Uterus (tissue), 4 donors: Measurements from ENCODE around the gene VWA1. TPM values are rescaled to one million over a fixed set of nuclear protein-coding genes. Genes with fewer than 3 reads are reported as not detected.
A peak's percentile ranks its signal among the peaks of the same experiment; 100 is the strongest.

ENCODE experiments used
- DNase-seq, 2 donors: peaks; one replicate each; pipeline ENCODE4 v3.0.0-alpha.2; 2019 to 2020
- H3K27ac ChIP-seq, 2 donors: fragments of 200-600 bp; sonication (generic); 1 replicate in 1 of 2; 2 replicates in 1 of 2; pipeline ENCODE4 v1.5.1; 2016 to 2018
- H3K27me3 ChIP-seq, 2 donors: fragments of 200-600 bp; sonication (generic); one replicate each; pipeline ENCODE4 v1.5.1; 2018 to 2019; ENCODE audit warnings: control low read depth in 1 of 2
- H3K36me3 ChIP-seq, 2 donors: fragments of 200-600 bp; sonication (generic); one replicate each; pipeline ENCODE4 v1.5.1; 2019; ENCODE audit warnings: control low read depth in 1 of 2
- H3K4me1 ChIP-seq, 2 donors: fragments of 200-600 bp; sonication (generic); one replicate each; pipeline ENCODE4 v1.5.1; 2018 to 2019; ENCODE audit warnings: control low read depth in 1 of 2
- H3K4me3 ChIP-seq, 2 donors: fragments of 200-600 bp; sonication (generic); 1 replicate in 1 of 2; 2 replicates in 1 of 2; pipeline ENCODE4 v1.5.1; 2018 to 2019; ENCODE audit warnings: mild to moderate bottlenecking in 1 of 2
- H3K9me3 ChIP-seq, 2 donors: fragments of 200-600 bp; sonication (generic); one replicate each; pipeline ENCODE4 v1.5.1; 2019; ENCODE audit warnings: control low read depth in 1 of 2
- POLR2A ChIP-seq, 2 donors: fragments of 450-650 bp; IDR thresholded peaks; one replicate each; pipeline ENCODE4 v1.6.1; 2016; ENCODE audit warnings: antibody characterized with exemption in 2 of 2, mild to moderate bottlenecking in 1 of 2, moderate library complexity in 1 of 2
- intact Hi-C: fragments of 100-400 bp; cut with DNase I; formaldehyde crosslinking; loops from one replicate; pipeline ENCODE4 v1.15.1; 2023; ENCODE audit warnings: low total_unique reads
- total RNA-seq, 4 donors: library from RNA; depleted of rRNA in 3 of 4; stranded (reverse); fragments of >200 nt in 3 of 4; gene quantifications; one replicate each; pipeline versions ENCODE4 v1.1.0 to v1.2.4, GENCODE V29; 2014 to 2023
- TF ChIP-seq, protein P1 (sequence below), 4 experiments: fragments of 200-600 bp in 2 of 4; fragments of 450-650 bp in 2 of 4; sonication (generic) in 2 of 4; IDR thresholded peaks; one replicate each; pipeline ENCODE4 v1.5.1; 2016 to 2019; ENCODE audit warnings: antibody characterized with exemption in 4 of 4, mild to moderate bottlenecking in 2 of 4, moderate library complexity in 1 of 4
- donor health status: DM: yes; HTN: yes; CAD: no.

Gene VWA1
- total RNA-seq, 4 donors from 2014 or later = 15.6 to 67.1 (median 47.1) TPM

DNA sequence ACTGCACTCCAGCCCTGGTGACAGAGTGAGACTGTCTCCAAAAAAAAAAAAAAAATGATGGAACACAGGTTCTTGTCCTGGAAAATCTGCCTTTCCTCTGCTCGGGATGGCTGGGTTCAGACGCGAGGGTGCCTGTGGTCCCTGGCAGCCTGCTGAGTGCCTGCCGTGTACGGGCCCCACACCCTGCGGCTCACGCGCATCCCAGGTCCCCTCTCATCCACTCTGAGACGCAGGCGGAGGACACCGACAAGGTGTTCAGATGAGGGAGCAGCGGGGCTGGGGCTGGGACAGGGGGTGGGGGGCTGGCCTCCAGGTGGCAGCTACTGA lies 10.1 kb upstream of the VWA1 start:
- Histone ChIP-seq H3K4me1 (peaks cover 1 to 7% of the 10 kb centered on the region in 2 donors), H3K27ac (no peak overlapping the region), H3K4me3 (no peak overlapping the region), H3K9me3 (no peaks in the 10 kb centered on the region), H3K36me3 (no peaks in the 10 kb centered on the region), H3K27me3 (no peaks in the 10 kb centered on the region)
- intact Hi-C loops = no loop called here
- no peak for DNase-seq
- no peak for TF ChIP-seq POLR2A (IDR thresholded peaks at IDR 0.05)
- TF ChIP-seq, protein P1, sequence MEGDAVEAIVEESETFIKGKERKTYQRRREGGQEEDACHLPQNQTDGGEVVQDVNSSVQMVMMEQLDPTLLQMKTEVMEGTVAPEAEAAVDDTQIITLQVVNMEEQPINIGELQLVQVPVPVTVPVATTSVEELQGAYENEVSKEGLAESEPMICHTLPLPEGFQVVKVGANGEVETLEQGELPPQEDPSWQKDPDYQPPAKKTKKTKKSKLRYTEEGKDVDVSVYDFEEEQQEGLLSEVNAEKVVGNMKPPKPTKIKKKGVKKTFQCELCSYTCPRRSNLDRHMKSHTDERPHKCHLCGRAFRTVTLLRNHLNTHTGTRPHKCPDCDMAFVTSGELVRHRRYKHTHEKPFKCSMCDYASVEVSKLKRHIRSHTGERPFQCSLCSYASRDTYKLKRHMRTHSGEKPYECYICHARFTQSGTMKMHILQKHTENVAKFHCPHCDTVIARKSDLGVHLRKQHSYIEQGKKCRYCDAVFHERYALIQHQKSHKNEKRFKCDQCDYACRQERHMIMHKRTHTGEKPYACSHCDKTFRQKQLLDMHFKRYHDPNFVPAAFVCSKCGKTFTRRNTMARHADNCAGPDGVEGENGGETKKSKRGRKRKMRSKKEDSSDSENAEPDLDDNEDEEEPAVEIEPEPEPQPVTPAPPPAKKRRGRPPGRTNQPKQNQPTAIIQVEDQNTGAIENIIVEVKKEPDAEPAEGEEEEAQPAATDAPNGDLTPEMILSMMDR (IDR thresholded peaks at IDR 0.05) = no peak

DNA sequence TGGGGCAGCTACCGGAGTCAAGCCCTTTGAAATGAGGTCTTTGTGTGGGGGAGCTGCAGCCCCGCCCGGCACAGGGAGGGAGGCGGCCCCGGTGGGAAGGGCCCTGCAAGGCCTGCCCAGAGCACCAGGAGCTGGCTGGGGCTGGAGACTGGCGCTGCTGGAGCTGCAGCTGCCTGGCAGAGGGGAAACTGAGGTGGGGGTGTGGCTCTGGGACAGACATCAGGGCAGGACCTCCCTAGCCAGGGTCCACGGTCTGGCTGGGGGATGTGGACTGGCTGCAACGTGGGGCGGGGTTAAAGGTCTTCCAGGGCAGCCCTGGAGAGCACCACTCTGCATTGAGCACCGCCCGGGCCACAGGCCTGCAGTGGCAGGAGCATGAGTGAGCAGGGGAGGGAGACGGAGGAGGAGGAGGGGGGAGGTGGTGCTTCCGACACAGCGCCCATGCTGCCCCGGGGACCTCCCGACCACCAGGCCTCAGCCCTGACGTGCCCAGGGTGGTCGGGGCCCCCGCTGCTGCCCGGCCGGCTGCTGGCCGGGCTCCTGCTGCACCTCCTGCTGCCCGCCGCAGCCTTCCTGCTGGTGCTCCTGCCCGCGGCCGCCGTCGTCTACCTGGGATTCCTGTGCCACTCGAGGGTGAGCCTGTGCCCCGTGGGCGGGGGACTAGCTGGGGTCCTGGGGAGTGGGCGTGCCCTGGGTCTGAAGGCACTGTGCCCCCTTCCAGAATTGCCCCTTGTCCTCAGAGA lies 9.6 kb upstream of the VWA1 start:
- DNase-seq = no peak

DNA sequence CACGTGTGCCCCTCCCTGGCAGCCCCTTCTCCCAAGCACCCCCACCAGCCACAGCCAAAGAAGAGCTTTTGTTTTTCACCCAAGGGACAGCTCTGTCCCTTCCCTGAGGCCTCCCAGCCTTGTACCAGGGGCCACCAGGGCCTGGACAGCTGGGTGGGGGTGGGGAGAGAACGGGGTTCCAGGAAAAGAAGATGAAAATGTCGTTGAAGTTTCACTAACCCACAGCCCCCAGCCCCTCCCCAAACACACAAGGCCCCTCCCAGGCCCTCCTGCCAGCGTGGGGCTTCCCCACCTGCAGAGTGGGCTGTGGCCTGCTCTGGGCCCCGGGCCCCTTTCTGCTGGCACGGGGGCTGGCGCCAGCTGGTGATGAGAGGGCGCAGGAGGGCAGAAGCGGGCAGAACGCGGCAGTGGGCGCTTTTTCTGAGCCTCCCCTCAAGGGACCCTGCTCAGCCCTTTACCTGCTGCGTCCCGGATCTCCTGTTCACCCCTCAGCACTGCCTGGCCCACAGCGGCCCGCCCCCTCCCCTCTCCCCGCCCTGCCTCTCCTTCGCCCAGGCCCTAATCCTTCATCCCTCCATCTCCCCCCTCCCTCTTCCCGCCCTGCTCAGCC lies 8.9 kb upstream of the VWA1 start:
- Histone ChIP-seq H3K4me3 (no peak overlapping the region), H3K27ac (no peak overlapping the region), H3K4me1 (peaks cover 9 to 13% of the 10 kb centered on the region in 2 donors), H3K9me3 (no peaks in the 10 kb centered on the region), H3K36me3 (no peaks in the 10 kb centered on the region), H3K27me3 (no peaks in the 10 kb centered on the region)
- TF ChIP-seq, protein P1 (IDR thresholded peaks at IDR 0.05) = no peak
- TF ChIP-seq POLR2A (IDR thresholded peaks at IDR 0.05) = no peak
- no peak for DNase-seq
- intact Hi-C loops = no loop called here

More for the DNA sequence above, 9.6 kb upstream of the VWA1 start:
- Histone ChIP-seq H3K27ac (no peak overlapping the region), H3K9me3 (no peaks in the 10 kb centered on the region), H3K4me3 (no peak overlapping the region), H3K36me3 (no peaks in the 10 kb centered on the region), H3K4me1 (peaks cover 7 to 9% of the 10 kb centered on the region in 2 donors), H3K27me3 (no peaks in the 10 kb centered on the region)
- TF ChIP-seq POLR2A (IDR thresholded peaks at IDR 0.05) = no peak
- TF ChIP-seq, protein P1 (IDR thresholded peaks at IDR 0.05) = no peak
- intact Hi-C loops = no loop called here

DNA sequence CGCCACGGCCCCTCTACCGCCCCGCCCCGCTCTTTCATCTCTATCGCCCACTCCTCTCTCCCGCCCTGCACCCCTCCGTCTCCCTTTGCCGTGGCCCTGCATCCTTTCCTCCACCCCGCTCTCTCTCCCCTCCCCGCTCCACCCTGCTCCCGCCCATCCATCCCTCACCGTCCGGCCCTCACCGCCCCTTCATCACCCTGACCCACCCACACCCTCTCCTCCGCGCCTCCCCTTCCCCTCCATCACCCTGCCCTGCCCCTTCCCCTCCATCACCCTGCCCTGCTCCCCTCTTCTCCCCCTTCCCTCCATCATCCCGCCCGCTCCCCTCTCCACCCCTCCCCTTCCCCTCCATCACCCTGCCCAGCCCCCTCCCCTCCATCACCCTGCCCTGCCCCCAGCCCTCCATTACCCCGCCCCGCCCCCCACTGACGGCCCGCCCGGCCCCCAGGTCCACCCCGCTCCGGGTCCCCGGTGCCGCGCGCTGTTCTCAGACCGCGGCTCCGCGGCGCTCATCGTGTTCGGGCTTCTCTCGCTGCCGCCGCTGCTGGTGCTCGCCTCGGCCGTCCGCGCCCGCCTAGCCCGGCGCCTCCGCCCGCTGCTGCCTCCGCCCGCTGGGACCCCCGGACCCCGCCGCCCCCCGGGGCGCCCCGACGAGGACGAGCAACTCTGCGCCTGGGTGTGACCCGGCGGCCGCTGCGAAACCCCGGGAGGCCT lies 8.2 kb upstream of the VWA1 start:
- H3K27me3 ChIP-seq = no peaks in the 10 kb centered on the region
- H3K36me3 ChIP-seq = no peaks in the 10 kb centered on the region
- peak overlapping the region; percentile 2 to 36 for H3K4me3 ChIP-seq
- H3K9me3 ChIP-seq = no peaks in the 10 kb centered on the region
- H3K4me1 ChIP-seq = peaks cover 9 to 20% of the 10 kb centered on the region in 2 donors
- no peak for DNase-seq
- intact Hi-C loops = no loop called here
- no peak for TF ChIP-seq POLR2A (IDR thresholded peaks at IDR 0.05)
- TF ChIP-seq, protein P1 (IDR thresholded peaks at IDR 0.05) = no peak
- H3K27ac ChIP-seq = peak overlapping the region; percentile 45 to 77

DNA sequence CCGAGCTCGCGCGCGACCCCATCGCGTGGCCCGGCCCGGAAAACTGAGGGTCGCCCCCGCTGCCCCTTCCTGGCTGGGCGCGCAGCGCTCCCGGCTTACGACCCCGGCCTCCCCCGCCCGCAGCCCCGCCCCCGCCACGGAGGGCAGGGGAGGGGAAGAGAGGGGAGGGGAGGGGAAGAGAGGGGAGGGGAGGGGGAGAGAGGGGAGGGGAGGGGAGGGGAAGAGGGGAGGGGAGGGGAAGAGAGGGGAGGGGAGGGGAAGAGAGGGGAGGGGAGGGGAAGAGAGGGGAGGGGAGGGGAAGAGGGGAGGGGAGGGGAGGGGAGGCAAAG lies 7.7 kb upstream of the VWA1 start:
- Histone ChIP-seq H3K4me3 (peak overlapping the region; percentile 2 to 36), H3K27ac (peak overlapping the region; percentile 45 to 77), H3K27me3 (no peaks in the 10 kb centered on the region), H3K36me3 (no peaks in the 10 kb centered on the region), H3K4me1 (peaks cover 9 to 25% of the 10 kb centered on the region in 2 donors), H3K9me3 (no peaks in the 10 kb centered on the region)
- TF ChIP-seq, protein P1 (IDR thresholded peaks at IDR 0.05) = no peak
- no peak for TF ChIP-seq POLR2A (IDR thresholded peaks at IDR 0.05)
- DNase-seq = no peak
- intact Hi-C loops = no loop called here
